GM21526 (cell line): Measurements from ENCODE around the gene PRICKLE3.
"Not testable (repeated sequence)": the region's sequence is repeated elsewhere in the genome, so short reads cannot be mapped to it uniquely, and the experiment has no call there.

ENCODE experiments used
- ATAC-seq: cut with Tn5 transposase; IDR thresholded peaks from one replicate; pipeline ENCODE4 v1.9.1; 2021; ENCODE audit warnings: moderate library complexity; ENCODE audit not compliant: unreplicated experiment, low FRiP score

Gene PRICKLE3

GRCh38 chrX:49129427-49129826 is 56.7 kb downstream of the PRICKLE3 start:
- no peak for ATAC-seq

GRCh38 chrX:49127742-49128258 is 58.4 kb downstream of the PRICKLE3 start:
- ATAC-seq: not testable (repeated sequence)
